ENCODE data around the gene DFFB. TPM values are rescaled to one million over a fixed set of nuclear protein-coding genes. Genes with fewer than 3 reads are reported as not detected.
"Not testable (repeated sequence)": the region's sequence is repeated elsewhere in the genome, so short reads cannot be mapped to it uniquely, and the experiment has no call there.

The DFFB gene
- total RNA-seq, 1 donor from 2014 or later = 16.4 TPM

- Mint-ChIP-seq H3K36me3 (ENCODE audit: unreplicated experiment) (no peaks in the 10 kb centered on the region), H3K9me3 (ENCODE audit: unreplicated experiment) (peaks cover 4% of the 10 kb centered on the region), H3K4me1 (ENCODE audit: low read depth, unreplicated experiment) (peaks cover 1% of the 10 kb centered on the region), H3K27ac (ENCODE audit: unreplicated experiment) (no peak overlapping the region), H3K27me3 (ENCODE audit: unreplicated experiment) (peaks cover 3% of the 10 kb centered on the region), H3K4me3 (ENCODE audit: unreplicated experiment) (no peak overlapping the region)
- TF ChIP-seq CTCF (IDR thresholded peaks at IDR 0.05; ENCODE audit: partially characterized antibody, unreplicated experiment) = no peak
- DNase-seq = no peak
Measured at GRCh38 chr1:3912809-3913685, 55.8 kb downstream of the DFFB start.

GRCh38 chr1:3914331-3914851 lies 57.1 kb downstream of the DFFB start:
- peaks cover 4% of the 10 kb centered on the region for H3K9me3 Mint-ChIP-seq (ENCODE audit: unreplicated experiment)
- peaks cover 1% of the 10 kb centered on the region for H3K4me1 Mint-ChIP-seq (ENCODE audit: low read depth, unreplicated experiment)
- TF ChIP-seq CTCF (IDR thresholded peaks at IDR 0.05; ENCODE audit: partially characterized antibody, unreplicated experiment) = no peak
- H3K27me3 Mint-ChIP-seq (ENCODE audit: unreplicated experiment) = peaks cover 1% of the 10 kb centered on the region
- H3K4me3 Mint-ChIP-seq (ENCODE audit: unreplicated experiment) = no peak overlapping the region
- no peak overlapping the region for H3K27ac Mint-ChIP-seq (ENCODE audit: unreplicated experiment)
- H3K36me3 Mint-ChIP-seq (ENCODE audit: unreplicated experiment) = no peaks in the 10 kb centered on the region
- DNase-seq = no peak

DNA sequence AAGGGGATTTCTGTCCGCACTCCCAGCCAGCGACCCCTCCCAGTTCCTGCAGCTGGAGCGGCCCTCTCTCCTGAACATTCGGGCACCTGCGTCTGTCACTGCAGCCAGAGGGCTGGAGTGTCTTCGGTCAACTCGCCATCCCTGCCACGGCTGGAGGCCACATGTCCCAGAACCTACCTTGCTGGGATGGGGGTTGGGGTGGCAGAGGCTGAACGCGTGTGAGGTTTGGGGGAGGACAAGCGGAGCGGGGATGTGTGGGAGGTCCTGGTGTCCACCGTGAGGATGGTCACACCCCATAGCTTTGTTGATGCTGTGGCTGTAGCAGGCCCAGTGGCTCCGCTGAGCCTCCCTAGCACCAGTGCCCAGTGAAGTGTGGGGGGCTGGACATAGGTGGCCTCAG lies 57.6 kb downstream of the DFFB start:
- Mint-ChIP-seq H3K36me3 (ENCODE audit: unreplicated experiment) (no peaks in the 10 kb centered on the region), H3K27me3 (ENCODE audit: unreplicated experiment) (peaks cover 1% of the 10 kb centered on the region)

DNA sequence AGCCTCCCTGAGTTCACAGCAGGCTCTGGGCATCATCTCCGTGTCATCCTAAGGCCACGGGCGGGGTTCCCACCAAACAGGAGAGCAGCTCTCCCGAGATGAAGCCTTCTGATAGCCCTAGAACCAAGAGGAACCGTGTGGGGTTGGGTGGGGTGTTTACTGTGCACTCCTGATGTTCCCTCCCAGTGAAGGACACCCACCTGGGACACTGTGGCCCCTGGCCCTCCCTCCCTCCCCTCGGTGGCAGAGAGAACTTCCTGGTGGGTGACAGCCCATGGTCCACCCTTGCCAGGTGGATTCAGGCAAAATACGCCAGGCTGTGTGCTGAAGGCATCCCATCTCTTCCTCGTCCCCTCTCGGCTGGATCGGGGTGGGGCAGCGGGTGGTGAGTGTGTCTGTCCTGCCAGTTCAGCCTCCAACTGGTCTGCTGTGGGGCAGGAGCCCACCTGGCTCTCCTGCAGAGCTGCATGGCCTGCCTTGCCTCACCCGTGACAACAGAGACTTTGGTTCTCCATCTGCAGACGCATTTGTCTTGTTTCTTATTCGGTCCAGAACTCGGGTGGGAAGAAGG lies 58.4 kb downstream of the DFFB start:
- peaks cover 1% of the 10 kb centered on the region for H3K9me3 Mint-ChIP-seq (ENCODE audit: unreplicated experiment)
- TF ChIP-seq CTCF (IDR thresholded peaks at IDR 0.05; ENCODE audit: partially characterized antibody, unreplicated experiment) = no peak
- H3K27ac Mint-ChIP-seq (ENCODE audit: unreplicated experiment) = no peak overlapping the region
- H3K27me3 Mint-ChIP-seq (ENCODE audit: unreplicated experiment) = peaks cover 1% of the 10 kb centered on the region
- no peak for DNase-seq
- peaks cover 1% of the 10 kb centered on the region for H3K4me1 Mint-ChIP-seq (ENCODE audit: low read depth, unreplicated experiment)
- H3K4me3 Mint-ChIP-seq (ENCODE audit: unreplicated experiment) = no peak overlapping the region
- no peaks in the 10 kb centered on the region for H3K36me3 Mint-ChIP-seq (ENCODE audit: unreplicated experiment)

More for the DNA sequence above, 57.6 kb downstream of the DFFB start:
- TF ChIP-seq CTCF (IDR thresholded peaks at IDR 0.05; ENCODE audit: partially characterized antibody, unreplicated experiment) = no peak
- H3K27ac Mint-ChIP-seq (ENCODE audit: unreplicated experiment) = no peak overlapping the region
- H3K9me3 Mint-ChIP-seq (ENCODE audit: unreplicated experiment) = peaks cover 3% of the 10 kb centered on the region
- H3K4me3 Mint-ChIP-seq (ENCODE audit: unreplicated experiment) = no peak overlapping the region
- no peak for DNase-seq
- H3K4me1 Mint-ChIP-seq (ENCODE audit: low read depth, unreplicated experiment) = peaks cover 1% of the 10 kb centered on the region

DNA sequence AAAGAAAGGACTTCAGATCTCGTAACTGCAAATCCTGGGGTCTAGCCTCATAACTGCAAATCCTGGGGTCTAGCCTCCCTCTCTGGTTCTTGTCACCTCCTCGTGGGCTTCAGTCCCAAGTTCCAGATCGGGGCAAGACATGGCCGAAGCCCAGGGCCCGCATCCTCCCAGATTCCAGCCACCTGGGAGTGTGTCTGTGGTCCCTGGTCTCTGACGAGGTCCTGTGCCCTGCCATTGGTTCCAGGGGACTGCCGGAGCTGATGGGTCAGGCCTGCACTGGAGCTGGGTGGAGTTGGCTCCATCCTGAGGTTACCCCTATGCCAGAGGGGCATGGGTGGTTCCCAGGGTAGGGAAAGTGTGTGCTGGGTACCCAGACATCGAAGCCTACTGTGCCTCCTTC lies 60.5 kb downstream of the DFFB start:
- no peak overlapping the region for H3K27ac Mint-ChIP-seq (ENCODE audit: unreplicated experiment)
- H3K4me1 Mint-ChIP-seq (ENCODE audit: low read depth, unreplicated experiment) = no peaks in the 10 kb centered on the region
- peaks cover 3% of the 10 kb centered on the region for H3K9me3 Mint-ChIP-seq (ENCODE audit: unreplicated experiment)
- H3K4me3 Mint-ChIP-seq (ENCODE audit: unreplicated experiment) = no peak overlapping the region
- H3K36me3 Mint-ChIP-seq (ENCODE audit: unreplicated experiment) = no peaks in the 10 kb centered on the region
- DNase-seq = no peak
- peaks cover 2% of the 10 kb centered on the region for H3K27me3 Mint-ChIP-seq (ENCODE audit: unreplicated experiment)
- no peak for TF ChIP-seq CTCF (IDR thresholded peaks at IDR 0.05; ENCODE audit: partially characterized antibody, unreplicated experiment)

- H3K36me3 Mint-ChIP-seq (ENCODE audit: unreplicated experiment); H3K9me3 Mint-ChIP-seq (ENCODE audit: unreplicated experiment); H3K4me1 Mint-ChIP-seq (ENCODE audit: low read depth, unreplicated experiment); DNase-seq; H3K4me3 Mint-ChIP-seq (ENCODE audit: unreplicated experiment); H3K27me3 Mint-ChIP-seq (ENCODE audit: unreplicated experiment); H3K27ac Mint-ChIP-seq (ENCODE audit: unreplicated experiment): not testable (repeated sequence)
Measured at GRCh38 chr1:3918359-3918758, 61.1 kb downstream of the DFFB start.
